ENCODE measurements around the gene ZNF777. TPM values are rescaled to one million over a fixed set of nuclear protein-coding genes. Genes with fewer than 3 reads are reported as not detected.

ZNF777 gene
- total RNA-seq, 1 experiment from 2014 or later, result 15.6 TPM

GRCh38 chr7:149454006-149454405, 6.9 kb downstream of the ZNF777 start:
- Mint-ChIP-seq H3K9me3 (no peaks in the 10 kb centered on the region), H3K4me3 (no peak overlapping the region), H3K27me3 (ENCODE audit: low read depth) (peaks cover 25% of the 10 kb centered on the region), H3K36me3 (ENCODE audit: insufficient read depth in 1 of 3, low read depth in 3 of 3) (peaks cover 13 to 61% (median 49%) of the 10 kb centered on the region in 3 experiments; a peak in 6 of 7 replicates), H3K27ac (no peak overlapping the region), H3K4me1 (peaks cover 7 to 8% of the 10 kb centered on the region in 2 experiments)
- Histone ChIP-seq H3K27me3 (ENCODE audit: insufficient read depth, low read length) (no peaks in the 10 kb centered on the region; the same call in 1 of the 2 replicates), H2AFZ (ENCODE audit: low read length) (no peak overlapping the region), H3K4ac (ENCODE audit: low read depth, low read length) (no peak overlapping the region), H3K56ac (ENCODE audit: insufficient read length, low read depth, low read length) (no peak overlapping the region), H4K20me1 (ENCODE audit: control insufficient read depth, insufficient read depth, insufficient read length) (no peaks in the 10 kb centered on the region), H3K14ac (ENCODE audit: insufficient read depth, low read length) (no peak overlapping the region), H2BK15ac (ENCODE audit: low read depth, low read length) (no peak overlapping the region), H3K79me1 (ENCODE audit: insufficient read depth, low read depth, low read length, poor library complexity, severe bottlenecking) (peaks cover 4% of the 10 kb centered on the region), H4K91ac (ENCODE audit: insufficient read length, low read depth, low read length) (no peak overlapping the region), H4K8ac (replicated peaks; ENCODE audit: insufficient read length, low read depth, low read length) (no peak overlapping the region), H3K18ac (ENCODE audit: insufficient read length, low read depth, low read length) (no peak overlapping the region), H3T11ph (ENCODE audit: low read length) (no peak overlapping the region), H2BK120ac (ENCODE audit: low read depth, low read length, poor library complexity, severe bottlenecking) (no peak overlapping the region), H3K27ac (ENCODE audit: insufficient read length, low read depth, low read length) (no peak overlapping the region), H2AK5ac (ENCODE audit: insufficient read length, low read length) (no peak overlapping the region), H3K23ac (ENCODE audit: insufficient read length, low read depth, low read length) (no peak overlapping the region), H3K9me3 (ENCODE audit: control insufficient read depth, low read depth, low read length) (no peaks in the 10 kb centered on the region), H3K4me2 (ENCODE audit: insufficient read depth, insufficient read length, low read length) (no peak overlapping the region), H3K79me2 (ENCODE audit: insufficient read depth, low read length) (no peaks in the 10 kb centered on the region), H3K4me1 (ENCODE audit: insufficient read depth, low read length) (no peaks in the 10 kb centered on the region), H2BK5ac (ENCODE audit: insufficient read length, low read length) (no peak overlapping the region), H3K9ac (ENCODE audit: extremely low read depth, insufficient read length, low read length) (no peak overlapping the region), H2BK20ac (ENCODE audit: low read depth, low read length, poor library complexity, severe bottlenecking) (no peak overlapping the region), H2BK12ac (ENCODE audit: insufficient read length, low read depth, low read length) (no peak overlapping the region), H3K23me2 (ENCODE audit: insufficient read length, low read depth, low read length, poor library complexity, severe bottlenecking) (no peaks in the 10 kb centered on the region), H4K5ac (ENCODE audit: insufficient read length, low read depth, low read length) (no peak overlapping the region)
- no CpG with 5 or more reads among the region's 10 CpGs for WGBS (ENCODE audit: extremely low coverage, insufficient read length, low lambda C conversion rate)
- TF ChIP-seq, protein P1, sequence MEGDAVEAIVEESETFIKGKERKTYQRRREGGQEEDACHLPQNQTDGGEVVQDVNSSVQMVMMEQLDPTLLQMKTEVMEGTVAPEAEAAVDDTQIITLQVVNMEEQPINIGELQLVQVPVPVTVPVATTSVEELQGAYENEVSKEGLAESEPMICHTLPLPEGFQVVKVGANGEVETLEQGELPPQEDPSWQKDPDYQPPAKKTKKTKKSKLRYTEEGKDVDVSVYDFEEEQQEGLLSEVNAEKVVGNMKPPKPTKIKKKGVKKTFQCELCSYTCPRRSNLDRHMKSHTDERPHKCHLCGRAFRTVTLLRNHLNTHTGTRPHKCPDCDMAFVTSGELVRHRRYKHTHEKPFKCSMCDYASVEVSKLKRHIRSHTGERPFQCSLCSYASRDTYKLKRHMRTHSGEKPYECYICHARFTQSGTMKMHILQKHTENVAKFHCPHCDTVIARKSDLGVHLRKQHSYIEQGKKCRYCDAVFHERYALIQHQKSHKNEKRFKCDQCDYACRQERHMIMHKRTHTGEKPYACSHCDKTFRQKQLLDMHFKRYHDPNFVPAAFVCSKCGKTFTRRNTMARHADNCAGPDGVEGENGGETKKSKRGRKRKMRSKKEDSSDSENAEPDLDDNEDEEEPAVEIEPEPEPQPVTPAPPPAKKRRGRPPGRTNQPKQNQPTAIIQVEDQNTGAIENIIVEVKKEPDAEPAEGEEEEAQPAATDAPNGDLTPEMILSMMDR (conservative IDR thresholded peaks at IDR 0.05), result no peak
- DNase-seq, result no peak

All from H9 (cell line).